SIG-M5 treated with dmso at 0.1 percent for 504 hours (cell line): ENCODE data around the gene ADK.
A peak's percentile ranks its signal among the peaks of the same experiment; 100 is the strongest.

Experiments
- DNase-seq: peaks from one replicate; lab custom pipeline; 2025; ENCODE audit not compliant: unreplicated experiment; lab: John Stamatoyannopoulos, UW

The ADK gene

DNA sequence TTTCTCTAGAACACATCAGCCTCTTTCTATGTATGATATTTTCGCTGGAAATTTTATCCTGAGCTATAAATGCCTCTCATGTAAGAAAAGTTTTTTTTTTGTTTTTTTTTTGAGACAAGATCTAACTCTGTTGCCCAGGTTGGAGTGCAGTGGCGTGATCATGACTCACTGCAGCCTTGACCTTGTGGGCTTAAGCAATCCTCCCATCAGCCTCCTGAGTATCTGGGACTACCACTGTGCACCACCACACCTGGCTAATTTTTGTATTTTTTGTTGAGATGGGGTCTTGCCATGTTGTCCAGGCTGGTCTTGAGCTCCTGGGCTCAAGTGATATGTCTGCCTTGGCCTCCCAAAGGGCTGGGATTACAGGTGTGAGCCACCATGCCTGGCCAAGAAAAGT lies 80.4 kb downstream of the ADK start:
- DNase-seq, result no peak

DNA sequence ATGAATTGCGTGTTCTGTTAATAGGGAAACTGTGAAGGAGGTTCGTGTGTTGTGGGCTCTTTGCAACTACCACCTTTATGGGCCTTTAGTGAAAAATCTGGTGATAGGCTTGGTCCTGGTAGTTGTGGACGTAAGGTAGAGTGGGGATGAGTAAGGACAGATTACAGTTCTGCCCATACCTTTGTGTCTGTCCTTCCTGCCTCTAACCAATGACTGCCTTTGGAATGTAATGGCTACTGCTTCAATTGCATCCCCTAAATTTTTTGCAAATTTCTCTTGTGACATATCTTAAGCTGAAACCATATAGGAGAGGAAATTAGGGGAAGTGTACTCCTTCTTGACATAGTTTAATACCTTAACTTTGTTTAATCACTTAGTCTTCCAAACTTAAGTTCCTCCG lies 82.3 kb downstream of the ADK start:
- DNase-seq, result no peak

DNA sequence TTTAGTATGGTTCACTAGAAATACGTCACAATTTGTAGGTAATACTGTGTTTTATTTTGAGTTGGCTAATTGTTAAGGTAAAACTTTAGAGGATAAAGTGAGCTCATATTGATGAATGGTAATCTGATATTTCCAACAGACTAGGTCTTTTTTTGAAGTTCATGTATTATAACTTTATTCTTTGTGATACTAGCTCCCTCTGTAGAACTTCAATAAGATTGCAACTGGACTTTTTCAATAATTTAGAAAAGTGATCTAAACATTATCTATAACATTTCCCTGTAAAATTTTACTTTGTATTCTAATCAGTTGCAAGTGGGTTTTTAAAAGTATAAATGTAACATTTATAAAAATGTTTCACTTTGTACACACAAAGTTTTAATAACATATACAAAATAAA lies 83.5 kb downstream of the ADK start:
- no peak for DNase-seq

DNA sequence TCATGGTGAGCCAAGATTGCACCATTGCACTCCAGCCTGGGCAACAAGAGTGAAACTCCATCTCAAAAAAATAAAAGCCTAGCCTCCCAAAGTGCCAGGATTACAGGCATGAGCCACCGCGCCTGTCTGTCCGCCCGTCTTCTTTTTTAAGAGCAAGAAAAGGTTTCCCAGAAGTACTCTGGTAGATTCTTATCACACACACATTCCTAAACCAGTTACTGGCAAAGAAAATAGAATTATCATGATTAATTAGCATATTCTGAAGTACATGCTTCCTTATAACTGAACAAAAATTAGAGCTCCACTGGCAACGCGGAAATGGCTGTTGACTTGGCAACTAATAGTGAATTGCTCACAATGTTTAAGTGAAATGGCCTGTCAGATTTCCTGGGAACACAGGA lies 87.0 kb downstream of the ADK start:
- DNase-seq, result no peak

DNA sequence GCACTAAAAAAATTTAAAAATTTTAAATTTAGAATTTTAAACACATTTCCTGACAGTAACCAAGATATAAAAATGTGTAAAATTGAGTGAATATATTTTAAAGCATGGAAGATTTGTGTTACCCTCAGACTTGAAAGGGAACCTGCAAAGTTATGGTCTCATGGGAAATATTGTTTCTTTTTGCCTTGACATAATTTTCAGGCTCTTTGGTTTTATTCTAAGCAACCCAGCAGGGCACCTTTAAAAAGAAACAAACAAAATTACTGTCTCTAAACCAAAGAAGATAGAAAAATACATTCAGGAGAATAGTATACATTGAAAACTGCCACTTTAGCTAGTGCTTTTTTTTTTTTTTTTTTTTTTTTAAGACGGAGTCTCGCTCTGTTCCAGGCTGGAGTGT lies 87.5 kb downstream of the ADK start:
- no peak for DNase-seq

DNA sequence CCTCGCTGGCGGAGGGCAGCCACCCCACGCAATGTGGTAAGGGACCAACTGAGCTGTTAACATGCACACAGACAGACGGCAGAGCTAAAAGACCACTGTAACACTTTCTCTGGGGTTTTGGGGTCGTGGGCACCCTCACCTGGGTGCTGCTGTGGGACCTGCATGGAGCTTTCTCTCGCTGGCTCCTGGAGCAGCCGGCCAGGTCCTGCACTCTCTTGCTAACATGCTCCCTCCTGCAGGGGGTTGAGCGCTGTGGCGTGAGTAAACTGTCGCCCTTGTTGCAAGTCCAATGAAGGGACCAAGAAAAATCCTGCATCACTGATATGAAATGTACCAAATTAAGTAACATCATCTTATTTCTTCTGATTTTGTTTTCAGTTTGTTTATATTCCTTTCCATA lies 92.0 kb downstream of the ADK start:
- DNase-seq, result no peak

DNA sequence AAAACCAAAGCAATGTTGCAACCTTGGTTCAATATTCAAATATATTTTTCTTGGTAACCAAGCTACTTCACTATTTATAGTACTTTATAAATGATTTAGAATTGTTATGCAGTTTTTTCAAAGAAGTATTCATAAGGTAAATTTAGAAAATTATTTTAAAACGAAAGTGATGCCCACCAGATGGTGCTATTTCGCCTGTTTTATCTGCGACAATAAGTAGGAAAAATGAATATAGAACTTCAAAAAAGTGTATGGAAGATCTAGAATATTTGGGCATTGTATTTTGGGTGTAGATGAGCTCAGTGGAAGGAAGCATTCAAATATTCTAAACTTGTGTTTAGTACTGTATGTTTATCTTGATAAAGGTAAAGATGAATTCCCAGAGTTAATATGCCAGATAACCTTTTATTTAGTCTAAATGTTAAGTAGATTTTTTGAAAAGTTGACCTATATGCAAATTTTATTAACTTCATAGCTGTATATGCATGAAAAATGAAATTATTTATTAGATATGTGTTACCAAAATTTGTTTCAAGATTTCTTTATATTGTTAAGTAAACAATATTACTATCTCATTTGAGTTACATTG lies 93.2 kb downstream of the ADK start:
- peak; percentile 20 for DNase-seq

DNA sequence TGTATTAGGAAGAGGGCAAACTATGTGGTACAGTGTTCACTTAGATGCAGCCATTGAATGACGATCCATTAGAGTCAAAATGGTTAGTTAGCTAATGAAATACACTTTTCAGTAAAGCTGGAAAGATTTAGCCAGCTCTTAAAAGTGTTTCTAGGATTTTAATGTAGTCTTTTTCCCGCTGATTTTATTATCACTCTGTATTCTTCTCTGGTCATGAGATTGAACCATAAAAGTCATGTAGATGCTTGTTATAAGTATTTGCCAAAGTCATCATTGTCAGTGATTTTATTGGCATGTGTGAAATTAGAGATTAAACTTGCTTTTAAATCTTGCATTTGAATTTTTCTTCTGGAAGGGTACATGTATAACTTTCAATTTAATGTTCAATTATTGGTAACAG lies 93.8 kb downstream of the ADK start:
- no peak for DNase-seq

DNA sequence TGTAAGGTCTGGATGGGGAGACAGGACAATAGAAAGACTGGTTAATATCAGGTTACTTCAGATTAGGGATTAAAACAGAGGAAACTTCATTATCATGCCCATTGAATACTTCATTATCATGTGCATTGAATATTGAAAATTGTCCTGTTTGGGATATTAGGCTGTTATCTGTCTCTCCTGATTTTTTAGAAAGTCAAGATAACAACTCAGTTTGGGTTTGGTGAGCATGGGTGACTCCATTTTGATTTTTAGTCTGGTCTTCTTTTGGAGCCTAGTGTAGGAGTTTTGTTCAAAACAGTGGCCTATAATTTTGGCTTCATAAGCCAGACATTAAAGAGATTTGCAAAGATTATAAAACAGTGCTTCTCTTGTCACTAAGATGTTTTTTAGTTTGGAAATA lies 95.5 kb downstream of the ADK start:
- DNase-seq, result no peak

DNA sequence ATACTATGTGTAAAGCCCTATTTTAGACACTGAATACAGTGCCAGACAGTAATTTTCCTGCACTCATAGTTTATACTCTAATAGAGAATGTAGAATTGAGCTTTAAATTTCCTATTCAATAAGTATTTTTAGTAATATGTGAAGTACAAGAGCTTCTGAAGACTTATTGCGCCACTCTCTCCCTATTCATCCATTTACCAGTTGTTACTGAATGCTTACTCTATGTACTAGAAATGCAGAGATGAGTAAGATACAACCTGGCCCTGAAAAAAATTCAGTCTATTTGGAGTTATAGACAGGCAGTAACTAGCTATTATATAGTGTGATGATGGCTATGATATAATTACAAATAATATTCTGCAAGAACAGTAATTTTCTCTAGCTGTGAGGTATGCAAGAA lies 98.8 kb downstream of the ADK start:
- DNase-seq, result no peak

DNA sequence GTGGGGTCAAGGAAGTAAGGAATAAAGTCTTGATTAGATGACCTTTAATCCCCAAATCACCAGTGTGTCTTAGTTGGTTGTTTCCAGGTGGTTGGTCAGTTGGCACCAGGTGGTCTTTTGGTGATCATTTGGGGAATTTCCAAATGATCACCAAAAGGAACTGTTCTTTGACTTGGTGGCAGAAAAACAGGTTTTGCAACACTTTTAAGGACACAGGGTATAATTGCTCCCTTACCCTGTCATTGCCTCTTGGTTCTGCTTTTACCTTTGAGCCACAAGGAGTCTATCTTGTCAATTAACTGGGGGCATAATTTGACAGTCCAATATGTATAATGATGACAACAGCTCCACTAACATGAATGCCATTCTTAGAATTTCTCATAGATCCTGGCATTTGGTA lies 104.2 kb downstream of the ADK start:
- peak; percentile 35 for DNase-seq

DNA sequence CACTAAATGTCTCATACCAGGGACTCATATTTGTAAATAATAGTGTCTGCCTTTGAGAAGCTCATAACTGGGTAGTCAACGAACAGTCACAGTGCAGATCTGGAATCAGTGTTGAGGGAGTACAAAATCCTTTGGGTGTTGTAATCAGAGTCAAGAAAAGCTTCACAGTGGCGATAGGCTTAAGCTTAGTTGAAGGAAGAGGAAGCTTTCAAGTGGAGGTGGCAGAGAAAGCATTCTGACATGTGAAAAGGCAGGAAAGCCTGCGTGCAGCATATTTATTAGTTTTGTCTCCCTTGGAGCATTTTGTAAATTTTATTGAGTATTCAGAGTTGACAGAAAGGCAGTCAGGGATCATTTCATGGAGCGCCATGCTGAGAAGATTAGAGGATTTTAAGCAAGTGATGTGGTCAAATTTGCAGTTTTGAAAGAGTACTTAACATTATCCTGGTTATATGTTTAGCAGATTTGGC lies 104.9 kb downstream of the ADK start:
- DNase-seq, result peak; percentile 43

DNA sequence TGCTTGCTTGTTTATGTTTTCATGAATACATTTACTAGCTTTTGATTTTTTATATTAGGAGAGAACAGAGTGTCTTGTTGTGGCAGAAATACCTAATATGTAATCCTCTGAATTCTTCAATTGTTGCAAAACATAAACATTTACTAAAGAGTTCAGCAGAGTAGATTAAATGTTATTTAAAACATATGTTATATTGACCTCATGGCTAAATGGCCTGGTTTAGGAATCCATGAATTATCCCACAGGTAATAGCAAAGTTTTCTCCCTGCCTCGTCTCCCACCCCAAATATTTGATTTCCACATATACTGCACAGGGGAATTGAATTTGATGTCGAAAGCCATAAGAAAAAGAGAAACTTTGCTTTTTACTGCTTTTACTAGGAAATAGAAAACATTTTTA lies 111.8 kb downstream of the ADK start:
- DNase-seq, result no peak

DNA sequence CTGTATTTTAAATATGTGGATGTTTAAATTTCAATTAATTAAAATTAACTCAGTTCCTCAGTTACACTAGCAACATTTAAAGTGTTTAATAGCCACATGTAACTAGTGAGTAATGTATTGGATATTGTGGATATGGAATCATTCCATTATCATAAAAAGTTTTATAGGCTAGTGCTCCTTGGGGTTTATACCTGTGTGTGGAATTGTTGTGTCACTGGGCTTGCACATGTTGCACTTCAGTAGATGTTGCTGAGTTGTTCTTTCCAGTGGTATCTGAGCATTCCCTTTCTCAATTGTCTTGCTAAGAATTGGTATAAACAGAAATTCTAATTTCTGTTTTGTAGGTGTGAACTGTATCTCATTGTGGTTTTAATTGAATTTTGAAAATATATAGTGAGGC lies 113.0 kb downstream of the ADK start:
- no peak for DNase-seq

DNA sequence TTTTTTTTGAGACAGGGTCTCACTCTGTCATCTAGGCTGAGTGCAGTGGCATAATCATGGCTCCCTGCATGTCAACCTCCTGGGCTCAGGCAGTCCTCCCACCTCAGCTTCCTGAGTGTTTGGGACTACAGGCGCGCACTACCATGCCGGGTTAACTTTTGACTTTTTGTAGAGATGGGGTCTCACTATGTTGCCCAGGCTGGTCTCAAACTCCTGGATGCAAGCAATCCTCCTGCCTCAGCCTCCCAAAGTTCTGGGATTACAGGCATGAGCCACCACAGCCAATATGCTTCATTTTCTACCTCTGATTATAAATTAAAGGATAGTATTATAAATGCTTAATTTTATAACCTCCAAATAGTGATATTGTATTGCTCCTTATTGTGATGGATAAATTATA lies 121.3 kb downstream of the ADK start:
- DNase-seq, result no peak

DNA sequence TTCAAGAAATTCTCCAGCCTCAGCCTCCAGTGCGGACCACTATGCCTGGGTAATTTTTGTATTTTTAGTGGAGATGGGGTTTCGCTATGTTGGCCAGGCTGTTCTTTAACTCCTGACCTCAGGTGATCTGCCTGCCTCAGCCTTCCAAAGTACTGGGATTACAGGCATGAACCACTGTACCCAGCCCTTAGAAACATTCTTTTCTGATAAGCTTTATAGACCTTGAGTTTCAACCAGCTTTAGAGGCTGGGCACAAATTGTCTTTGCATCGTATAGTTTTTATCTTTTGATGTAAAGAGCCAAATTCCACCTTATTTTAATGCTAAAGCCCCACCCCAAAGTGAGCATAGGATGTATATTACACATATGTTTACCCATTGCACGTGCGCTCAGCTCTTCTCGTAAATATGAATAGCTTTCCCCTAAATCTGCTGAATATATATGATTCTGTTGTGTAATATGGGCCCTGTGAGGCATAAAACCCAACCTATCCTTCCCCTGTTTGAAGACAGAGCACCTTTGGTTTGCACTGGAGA lies 124.8 kb downstream of the ADK start:
- no peak for DNase-seq

DNA sequence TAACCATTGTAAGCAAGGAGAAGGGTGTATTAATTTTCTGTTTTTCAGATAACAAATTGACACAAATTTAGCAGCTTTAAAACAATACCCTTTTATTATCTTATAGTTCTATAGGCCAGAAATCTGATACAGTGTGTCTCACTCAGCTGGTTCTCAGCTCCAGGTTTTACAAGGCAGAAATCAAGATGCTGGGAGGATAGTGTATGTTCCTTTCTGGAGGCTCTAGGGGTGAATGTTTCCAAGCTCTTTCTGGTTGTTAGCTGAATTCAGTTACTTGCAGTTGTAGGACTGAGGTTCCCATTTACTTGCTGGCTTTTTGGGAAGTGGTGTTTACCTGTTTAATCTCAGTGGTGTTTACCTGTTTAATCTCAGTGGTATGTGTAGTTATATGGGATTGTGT lies 125.4 kb downstream of the ADK start:
- DNase-seq, result no peak

DNA sequence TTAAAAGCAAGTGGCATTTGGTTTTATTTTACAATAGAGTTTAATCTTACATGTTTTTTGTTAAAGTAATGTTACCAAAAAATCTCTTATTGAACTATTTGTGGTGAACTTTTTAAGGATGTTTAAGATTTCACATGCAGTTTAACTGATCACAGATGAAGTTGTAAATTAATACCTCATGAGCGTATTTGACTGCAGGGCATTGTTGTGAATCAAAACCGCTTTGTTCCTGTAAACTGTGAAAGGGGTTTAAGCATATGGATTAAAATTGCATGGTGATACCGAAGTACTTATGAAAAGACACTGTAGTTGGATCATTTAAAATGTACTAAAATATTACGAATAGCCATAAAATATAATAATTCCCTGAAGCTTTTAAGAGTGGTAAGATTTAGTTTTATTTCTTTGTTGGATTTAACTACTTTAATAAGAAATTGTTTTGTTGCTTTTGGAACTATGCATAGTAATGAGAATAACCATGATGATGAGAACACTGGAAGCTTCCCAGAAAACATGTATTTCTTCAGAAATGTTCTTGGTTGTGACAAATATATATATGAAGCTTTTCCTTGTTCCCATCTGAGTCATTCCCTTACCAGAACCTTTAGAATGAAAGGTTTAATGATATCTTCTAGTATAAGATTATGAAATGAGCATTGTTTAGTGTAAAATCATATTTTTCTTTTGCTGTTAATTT lies 131.3 kb downstream of the ADK start:
- no peak for DNase-seq

DNA sequence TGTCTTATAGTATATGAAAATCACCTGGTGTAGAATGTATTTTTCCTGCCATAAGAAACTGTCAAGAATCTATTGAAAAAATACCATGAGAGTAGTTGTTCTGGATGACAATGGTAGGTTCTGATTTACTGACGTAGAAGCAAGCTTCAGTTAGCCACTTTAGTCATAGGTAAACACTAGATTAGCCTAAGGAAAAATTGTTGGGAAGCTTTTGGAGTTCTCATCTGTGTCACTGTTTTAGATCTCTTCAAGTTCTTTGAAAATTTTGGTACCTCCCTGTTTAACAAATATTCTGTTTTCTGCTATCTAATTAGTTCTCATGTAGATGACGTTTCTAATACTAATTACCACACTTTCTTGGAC lies 131.8 kb downstream of the ADK start:
- DNase-seq, result no peak

DNA sequence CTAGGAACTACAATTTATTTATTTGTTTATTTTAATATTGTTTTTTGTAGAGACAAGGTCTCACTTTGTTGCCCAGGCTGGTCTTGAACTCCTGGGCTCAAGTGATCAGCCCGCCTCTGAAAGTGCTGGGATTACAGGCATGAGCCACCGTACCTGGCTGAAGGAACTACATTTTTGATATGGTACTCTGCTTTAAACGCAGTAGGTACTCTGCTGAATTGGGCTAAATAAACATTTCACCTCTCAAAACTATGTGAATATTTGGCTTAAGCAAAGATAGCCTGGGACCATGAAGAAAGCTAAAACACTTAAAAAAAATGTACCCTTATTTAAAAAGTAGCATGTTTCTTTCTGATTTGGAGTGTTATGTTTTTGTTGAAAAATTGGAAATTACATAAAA lies 138.2 kb downstream of the ADK start:
- DNase-seq, result no peak

DNA sequence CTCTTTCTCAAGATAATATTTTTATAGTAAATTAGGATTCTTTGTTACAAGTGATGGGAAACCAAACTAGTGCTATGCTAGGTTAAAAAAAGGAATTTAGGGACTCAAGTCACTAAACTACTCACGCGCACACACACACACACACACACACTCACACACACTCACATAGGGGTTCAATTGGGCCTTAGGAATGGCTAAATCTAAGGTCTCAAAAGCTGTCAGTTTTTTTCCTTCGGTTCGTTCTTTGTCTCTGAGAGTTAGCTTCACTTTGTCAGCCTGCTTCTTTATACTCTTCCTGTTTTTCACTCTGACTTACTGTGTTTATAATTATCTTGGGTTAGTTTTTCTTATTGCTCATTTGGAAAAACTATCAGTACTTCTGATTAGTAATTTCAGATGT lies 138.9 kb downstream of the ADK start:
- no peak for DNase-seq

DNA sequence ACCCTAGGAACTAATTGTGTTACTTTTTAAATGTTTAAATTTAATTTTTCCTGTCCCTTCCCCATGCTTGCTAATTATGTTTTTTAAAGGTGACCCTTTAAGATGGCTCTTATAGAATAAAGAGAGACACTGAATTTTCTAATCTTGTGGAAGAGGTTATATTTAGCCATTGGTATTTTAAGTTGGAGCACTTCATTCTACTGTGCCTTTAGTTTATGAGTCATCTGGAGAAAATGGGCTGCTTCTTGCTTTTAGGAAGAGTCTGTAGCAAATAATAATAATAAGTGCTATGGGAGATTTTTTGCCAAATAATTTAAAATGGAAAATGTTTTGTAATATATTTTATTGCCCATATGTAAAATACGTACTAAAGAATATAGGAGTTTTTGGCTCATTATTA lies 139.7 kb downstream of the ADK start:
- no peak for DNase-seq

DNA sequence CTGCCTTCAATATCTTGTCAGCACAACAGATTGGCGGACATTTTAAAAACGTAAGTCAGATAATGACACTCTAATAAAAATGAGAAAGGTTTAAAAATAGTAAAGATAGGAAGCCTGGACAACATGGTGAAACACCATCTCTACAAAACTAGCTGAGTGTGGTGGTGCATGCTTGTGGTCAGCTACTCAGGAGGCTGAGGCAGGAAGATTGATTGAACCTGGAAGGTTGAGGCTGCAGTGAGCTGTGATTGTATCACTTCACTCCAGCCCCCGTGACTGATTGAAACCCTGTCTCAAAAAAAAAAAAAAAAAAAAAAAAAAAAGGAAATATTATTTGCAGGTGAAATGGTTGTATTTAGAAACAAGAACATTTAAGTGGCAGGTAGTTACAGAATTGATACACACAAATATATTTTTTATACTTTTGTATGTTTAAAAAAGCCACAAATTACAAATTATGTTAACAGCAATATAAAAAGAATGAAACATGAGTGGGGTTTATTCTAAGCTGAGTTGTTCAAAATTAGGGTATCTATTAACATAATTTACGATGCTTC lies 141.9 kb downstream of the ADK start:
- DNase-seq, result no peak
